Ovary (tissue), 9 donors: ENCODE results near the gene ZMYND8. TPM values are rescaled to one million over a fixed set of nuclear protein-coding genes. Genes with fewer than 3 reads are reported as not detected.

Experiments used
- DNase-seq, 5 donors: peaks; one replicate each; pipeline ENCODE4 v3.0.0-alpha.2; 2019 to 2020
- H3K27ac ChIP-seq, 2 donors: fragments of 200-600 bp; one replicate each; pipeline versions ENCODE4 v1.5.1 to v1.8.0; 2019 to 2022
- H3K27me3 ChIP-seq: fragments of 200-600 bp; one replicate; pipeline ENCODE4 v1.8.0; 2022
- H3K36me3 ChIP-seq: fragments of 200-600 bp; sonication (generic); one replicate; pipeline ENCODE4 v1.5.1; 2019
- H3K4me1 ChIP-seq: one replicate; pipeline ENCODE4 v1.8.1; 2013; ENCODE audit warnings: mild to moderate bottlenecking, moderate library complexity; ENCODE audit not compliant: insufficient read depth
- H3K4me3 ChIP-seq: fragments of 200-600 bp; sonication (generic); one replicate; pipeline ENCODE4 v1.5.1; 2017
- H3K9me3 ChIP-seq, 2 donors: fragments of 200-600 bp in 1 of 2; sonication (generic) in 1 of 2; one replicate each; pipeline versions ENCODE4 v1.5.1 to v1.8.1; 2013 to 2019; ENCODE audit warnings: mild to moderate bottlenecking in 1 of 2, moderate library complexity in 1 of 2
- CTCF ChIP-seq, 3 donors: fragments of 450-650 bp in 2 of 3; fragments of 200-600 bp in 1 of 3; IDR thresholded peaks; one replicate each; pipeline versions ENCODE4 v1.5.1 to v1.8.0; 2016 to 2022; ENCODE audit warnings: antibody characterized with exemption in 3 of 3, mild to moderate bottlenecking in 1 of 3
- EP300 ChIP-seq: sonication (generic); formaldehyde crosslinking; IDR thresholded peaks from one replicate; pipeline ENCODE4 v1.6.1; 2017; ENCODE audit warnings: antibody characterized with exemption
- POLR2A ChIP-seq: fragments of 450-650 bp; IDR thresholded peaks from one replicate; pipeline ENCODE4 v1.6.1; 2017; ENCODE audit warnings: antibody characterized with exemption, mild to moderate bottlenecking, moderate library complexity
- WGBS, 3 donors: extraction: QIAGEN DNeasy Blood & Tissue Kit in 1 of 3; methylation state at CpG; one replicate each; pipeline versions ENCODE4 v1.1.5 to v1.1.7; 2013 to 2017; 5-methylcytosine and 5-hydroxymethylcytosine counted together
- intact Hi-C, 4 donors: fragments of 100-400 bp; cut with DNase I; formaldehyde crosslinking; loops; one replicate each; pipeline versions ENCODE4 v1.11.0 to v1.15.1; 2022 to 2023
- polyA plus RNA-seq, 2 donors: library from polyadenylated mRNA; stranded (reverse); fragments of 200-250 nt in 1 of 2; fragments of 350-450 nt in 1 of 2; fragmentation: Illumina TruSeq in 1 of 2; extraction: RNeasy Lipid Tissue Mini Kit (QIAGEN cat#74804) in 1 of 2; gene quantifications; one replicate each; pipeline ENCODE4 v1.2.3, GENCODE V29; 2013 to 2014
- total RNA-seq, 7 donors: library from RNA; depleted of rRNA in 2 of 7; stranded (reverse); fragments of >200 nt in 2 of 7; fragmentation: NEBNext Ultra II Directional in 3 of 7; extraction: Animal tissue kit (Norgen Biotek cat#: 25700) in 3 of 7; gene quantifications; one replicate each; pipeline versions ENCODE4 v1.1.0 to v1.2.4, GENCODE V29; 2016 to 2023
- donor health status: DM: no; HTN: no; CAD: no; lungs with moderate emphysema.
- donor health status: DM: no; HTN: no; CAD: no.
- donor health status: Bipolar disorder and iron deficiency.
- donor health status: DM: yes; HTN: yes; CAD: no.
- donor health status: DM: no; HTN: no; CAD: no.
- donor health status: DM: yes; HTN: yes; CAD: no.

The ZMYND8 gene
- total and polyA plus RNA-seq, 9 donors, result 8.3 to 40.7 (median 30.5) TPM

GRCh38 chr20:47235853-47236638 lies 120.5 kb downstream of the ZMYND8 start:
- 78 to 84% (median 81%) methylated on average over 14 of the region's 14 CpGs for WGBS, 3 donors

GRCh38 chr20:47235111-47235510 lies 121.4 kb downstream of the ZMYND8 start:
- Histone ChIP-seq H3K9me3 (no peaks in the 10 kb centered on the region), H3K27ac (no peak overlapping the region), H3K36me3 (no peaks in the 10 kb centered on the region), H3K27me3 (no peaks in the 10 kb centered on the region), H3K4me3 (no peak overlapping the region), H3K4me1 (no peaks in the 10 kb centered on the region)
- no peak for TF ChIP-seq EP300
- TF ChIP-seq POLR2A, result no peak
- no peak for TF ChIP-seq CTCF (IDR thresholded peaks at IDR 0.05)
- WGBS, 3 donors, result 93 to 95% (median 95%) methylated on average over 6 of the region's 6 CpGs
- intact Hi-C loops, result no loop called here
- no peak for DNase-seq

More at GRCh38 chr20:47235853-47236638, 120.5 kb downstream of the ZMYND8 start:
- no peaks in the 10 kb centered on the region for H3K36me3 ChIP-seq
- no peak for DNase-seq
- no peaks in the 10 kb centered on the region for H3K27me3 ChIP-seq
- no peak for TF ChIP-seq POLR2A
- TF ChIP-seq EP300, result no peak
- no peak for TF ChIP-seq CTCF (IDR thresholded peaks at IDR 0.05)
- no peak overlapping the region for H3K27ac ChIP-seq
- no peaks in the 10 kb centered on the region for H3K9me3 ChIP-seq
- no peaks in the 10 kb centered on the region for H3K4me1 ChIP-seq
- intact Hi-C loops, result no loop called here
- no peak overlapping the region for H3K4me3 ChIP-seq

DNA sequence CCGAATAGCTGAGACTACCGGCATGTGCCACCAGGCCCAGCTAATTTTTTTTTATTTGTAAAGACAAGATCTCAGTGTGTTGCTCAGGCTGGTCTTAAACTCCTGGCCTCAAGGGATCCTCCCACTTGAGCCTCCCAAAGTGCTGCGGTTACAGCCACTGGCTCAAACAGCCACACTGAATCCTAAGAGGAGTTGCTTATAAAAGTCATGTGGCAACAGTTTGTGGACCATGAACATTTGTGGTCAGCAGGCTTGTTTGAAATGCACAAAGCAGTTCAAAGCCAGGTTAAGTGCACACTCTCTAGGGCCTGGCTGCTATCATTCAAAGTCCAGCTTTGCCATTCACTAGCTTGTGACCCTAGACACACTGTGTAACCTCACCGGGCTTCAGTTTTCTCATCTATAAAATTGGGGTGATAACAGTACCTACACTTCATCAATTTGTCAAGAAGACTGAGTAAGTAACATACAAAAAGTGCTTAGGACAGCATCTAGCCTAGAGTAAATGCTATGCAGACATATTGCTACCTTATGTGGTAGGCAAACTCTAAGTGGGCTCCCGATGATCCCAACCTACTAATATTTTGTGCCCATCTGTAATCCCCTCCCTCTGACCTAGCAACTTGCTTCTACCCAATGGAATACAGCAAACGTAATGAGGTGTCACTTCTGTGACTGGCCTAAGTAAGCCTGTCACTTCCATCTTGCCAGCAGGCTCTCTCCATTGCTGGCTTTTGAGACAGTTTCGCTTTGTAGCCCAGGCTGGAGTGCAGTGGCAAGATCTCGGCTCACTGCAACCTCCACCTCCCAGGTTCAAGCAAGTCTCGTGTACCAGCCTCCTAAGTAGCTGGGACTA lies 122.9 kb downstream of the ZMYND8 start:
- Histone ChIP-seq H3K27me3 (no peaks in the 10 kb centered on the region), H3K4me3 (no peak overlapping the region), H3K9me3 (no peaks in the 10 kb centered on the region), H3K27ac (no peak overlapping the region), H3K4me1 (no peaks in the 10 kb centered on the region), H3K36me3 (no peaks in the 10 kb centered on the region)
- intact Hi-C loops, result no loop called here
- DNase-seq, result no peak
- TF ChIP-seq EP300 (no peak), POLR2A (no peak), CTCF (IDR thresholded peaks at IDR 0.05) (no peak)
- 92 to 96% (median 93%) methylated on average over 9 of the region's 9 CpGs for WGBS, 3 donors

- Histone ChIP-seq H3K4me1 (no peaks in the 10 kb centered on the region), H3K9me3 (no peaks in the 10 kb centered on the region), H3K27ac (no peak overlapping the region), H3K27me3 (no peaks in the 10 kb centered on the region), H3K36me3 (no peaks in the 10 kb centered on the region), H3K4me3 (no peak overlapping the region)
- 88 to 92% (median 91%) methylated on average over 3 of the region's 3 CpGs for WGBS, 3 donors
- no peak for TF ChIP-seq POLR2A
- no peak for TF ChIP-seq CTCF (IDR thresholded peaks at IDR 0.05)
- TF ChIP-seq EP300, result no peak
- intact Hi-C loops, result no loop called here
- no peak for DNase-seq
Measured at GRCh38 chr20:47232518-47232917, 124.0 kb downstream of the ZMYND8 start.
